ENCODE measurements around the gene KCNQ2. TPM values are rescaled to one million over a fixed set of nuclear protein-coding genes. Genes with fewer than 3 reads are reported as not detected.

Gene KCNQ2
- total RNA-seq, 4 donors from 2014 or later = not detected

- no peak for TF ChIP-seq CTCF (IDR thresholded peaks at IDR 0.05)
- TF ChIP-seq POLR2A (IDR thresholded peaks at IDR 0.05) = no peak
- TF ChIP-seq EP300 (IDR thresholded peaks at IDR 0.05) = no peak
- peak in 1 of 2 donors; percentile 15 for DNase-seq (ENCODE audit: low spot score in 2 of 2)
- no peaks in the 10 kb centered on the region for H3K9me3 ChIP-seq
- H3K27me3 ChIP-seq = peaks cover 0 to 36% of the 10 kb centered on the region in 2 donors
- H3K27ac ChIP-seq = no peak overlapping the region
- no peaks in the 10 kb centered on the region for H3K36me3 ChIP-seq
- H3K4me3 ChIP-seq = no peak overlapping the region
- no peaks in the 10 kb centered on the region for H3K4me1 ChIP-seq
- WGBS, 2 donors = 50 to 91% methylated on average over 4 to 9 of the region's 11 CpGs
Observed at GRCh38 chr20:63442100-63442493, 30.4 kb downstream of the KCNQ2 start.

- Histone ChIP-seq H3K4me1 (no peaks in the 10 kb centered on the region), H3K27me3 (peaks cover 0 to 29% of the 10 kb centered on the region in 2 donors), H3K9me3 (no peaks in the 10 kb centered on the region), H3K36me3 (no peaks in the 10 kb centered on the region), H3K27ac (no peak overlapping the region), H3K4me3 (no peak overlapping the region)
- TF ChIP-seq EP300 (IDR thresholded peaks at IDR 0.05) = no peak
- no peak for TF ChIP-seq POLR2A (IDR thresholded peaks at IDR 0.05)
- TF ChIP-seq CTCF (IDR thresholded peaks at IDR 0.05) = no peak
- DNase-seq (ENCODE audit: low spot score in 2 of 2) = no peak
- 52 to 61% methylated on average over 21 to 22 of the region's 22 CpGs for WGBS, 2 donors
Observed at GRCh38 chr20:63441136-63442099, 31.0 kb downstream of the KCNQ2 start.

- Histone ChIP-seq H3K27me3 (peaks cover 0 to 25% of the 10 kb centered on the region in 2 donors), H3K36me3 (no peaks in the 10 kb centered on the region)
- 78 to 82% methylated on average over 24 to 26 of the region's 26 CpGs for WGBS, 2 donors
Observed at GRCh38 chr20:63440366-63440955, 32.0 kb downstream of the KCNQ2 start.

GRCh38 chr20:63439866-63440265, 32.6 kb downstream of the KCNQ2 start:
- Histone ChIP-seq H3K36me3 (no peaks in the 10 kb centered on the region), H3K27ac (no peak overlapping the region), H3K4me3 (no peak overlapping the region), H3K27me3 (peaks cover 0 to 26% of the 10 kb centered on the region in 2 donors), H3K9me3 (no peaks in the 10 kb centered on the region), H3K4me1 (no peaks in the 10 kb centered on the region)
- 89 to 92% methylated on average over 9 to 15 of the region's 15 CpGs for WGBS, 2 donors
- DNase-seq (ENCODE audit: low spot score in 2 of 2) = no peak
- TF ChIP-seq EP300 (IDR thresholded peaks at IDR 0.05) (no peak), CTCF (IDR thresholded peaks at IDR 0.05) (no peak), POLR2A (IDR thresholded peaks at IDR 0.05) (no peak)

More at GRCh38 chr20:63440366-63440955, 32.0 kb downstream of the KCNQ2 start:
- no peak for DNase-seq (ENCODE audit: low spot score in 2 of 2)
- Histone ChIP-seq H3K27ac (no peak overlapping the region), H3K9me3 (no peaks in the 10 kb centered on the region), H3K4me1 (no peaks in the 10 kb centered on the region), H3K4me3 (no peak overlapping the region)
- no peak for TF ChIP-seq EP300 (IDR thresholded peaks at IDR 0.05)
- no peak for TF ChIP-seq POLR2A (IDR thresholded peaks at IDR 0.05)
- TF ChIP-seq CTCF (IDR thresholded peaks at IDR 0.05) = no peak

GRCh38 chr20:63438121-63438520, 34.3 kb downstream of the KCNQ2 start:
- Histone ChIP-seq H3K27ac (no peak overlapping the region), H3K4me3 (no peak overlapping the region), H3K4me1 (no peaks in the 10 kb centered on the region), H3K27me3 (peaks cover 0 to 41% of the 10 kb centered on the region in 2 donors), H3K9me3 (no peaks in the 10 kb centered on the region), H3K36me3 (no peaks in the 10 kb centered on the region)
- 84 to 100% methylated on average over 2 to 12 of the region's 12 CpGs for WGBS, 2 donors
- no peak for TF ChIP-seq EP300 (IDR thresholded peaks at IDR 0.05)
- no peak for TF ChIP-seq POLR2A (IDR thresholded peaks at IDR 0.05)
- no peak for TF ChIP-seq CTCF (IDR thresholded peaks at IDR 0.05)
- no peak for DNase-seq (ENCODE audit: low spot score in 2 of 2)
